Suprapubic skin (tissue), 3 donors: Measurements from ENCODE around the gene C1orf198.

Experiments used
- POLR2A ChIP-seq, 2 donors: fragments of 450-650 bp; IDR thresholded peaks; one replicate each; pipeline ENCODE4 v1.6.1; 2017; ENCODE audit warnings: antibody characterized with exemption in 2 of 2, mild to moderate bottlenecking in 2 of 2, moderate library complexity in 2 of 2
- TF ChIP-seq, protein P1 (sequence below), 2 donors: fragments of 200-600 bp in 1 of 2; fragments of 450-650 bp in 1 of 2; sonication (generic) in 1 of 2; IDR thresholded peaks; one replicate each; pipeline ENCODE4 v1.5.1; 2016 to 2019; ENCODE audit warnings: antibody characterized with exemption in 2 of 2, mild to moderate bottlenecking in 1 of 2, moderate library complexity in 1 of 2

DNA sequence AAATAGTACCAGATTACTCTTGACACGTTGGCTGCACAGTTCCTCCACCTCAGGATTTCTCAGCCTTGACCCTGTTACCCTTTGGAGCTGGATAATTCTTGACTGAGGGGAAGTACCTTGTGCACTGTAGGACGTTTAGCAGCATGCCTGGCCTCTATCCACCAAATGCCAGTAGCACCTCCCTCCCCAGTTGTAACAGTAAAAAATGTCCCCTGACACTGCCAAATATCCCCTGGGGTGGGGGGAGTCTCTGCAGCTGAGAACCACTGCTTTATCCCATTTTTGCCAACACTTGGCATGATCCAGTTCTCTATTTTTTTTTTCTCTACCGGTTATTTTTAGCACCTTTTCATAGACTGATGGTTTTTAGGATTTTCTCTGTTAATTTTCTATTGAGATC, 34.0 kb downstream of the C1orf198 start:
- TF ChIP-seq, protein P1, sequence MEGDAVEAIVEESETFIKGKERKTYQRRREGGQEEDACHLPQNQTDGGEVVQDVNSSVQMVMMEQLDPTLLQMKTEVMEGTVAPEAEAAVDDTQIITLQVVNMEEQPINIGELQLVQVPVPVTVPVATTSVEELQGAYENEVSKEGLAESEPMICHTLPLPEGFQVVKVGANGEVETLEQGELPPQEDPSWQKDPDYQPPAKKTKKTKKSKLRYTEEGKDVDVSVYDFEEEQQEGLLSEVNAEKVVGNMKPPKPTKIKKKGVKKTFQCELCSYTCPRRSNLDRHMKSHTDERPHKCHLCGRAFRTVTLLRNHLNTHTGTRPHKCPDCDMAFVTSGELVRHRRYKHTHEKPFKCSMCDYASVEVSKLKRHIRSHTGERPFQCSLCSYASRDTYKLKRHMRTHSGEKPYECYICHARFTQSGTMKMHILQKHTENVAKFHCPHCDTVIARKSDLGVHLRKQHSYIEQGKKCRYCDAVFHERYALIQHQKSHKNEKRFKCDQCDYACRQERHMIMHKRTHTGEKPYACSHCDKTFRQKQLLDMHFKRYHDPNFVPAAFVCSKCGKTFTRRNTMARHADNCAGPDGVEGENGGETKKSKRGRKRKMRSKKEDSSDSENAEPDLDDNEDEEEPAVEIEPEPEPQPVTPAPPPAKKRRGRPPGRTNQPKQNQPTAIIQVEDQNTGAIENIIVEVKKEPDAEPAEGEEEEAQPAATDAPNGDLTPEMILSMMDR (IDR thresholded peaks at IDR 0.05): no peak
- no peak for TF ChIP-seq POLR2A (IDR thresholded peaks at IDR 0.05)
